GM18868 (cell line): ENCODE data around the gene NRIP1.
"Not testable (repeated sequence)": the region's sequence is repeated elsewhere in the genome, so short reads cannot be mapped to it uniquely, and the experiment has no call there.

Experiments used
- ATAC-seq: cut with Tn5 transposase; IDR thresholded peaks from one replicate; pipeline ENCODE4 v1.9.1; 2021; ENCODE audit warnings: mild to moderate bottlenecking, moderate library complexity; ENCODE audit not compliant: unreplicated experiment

Gene NRIP1

GRCh38 chr21:14927324-14927723, 137.5 kb downstream of the NRIP1 start:
- ATAC-seq: not testable (repeated sequence)

DNA sequence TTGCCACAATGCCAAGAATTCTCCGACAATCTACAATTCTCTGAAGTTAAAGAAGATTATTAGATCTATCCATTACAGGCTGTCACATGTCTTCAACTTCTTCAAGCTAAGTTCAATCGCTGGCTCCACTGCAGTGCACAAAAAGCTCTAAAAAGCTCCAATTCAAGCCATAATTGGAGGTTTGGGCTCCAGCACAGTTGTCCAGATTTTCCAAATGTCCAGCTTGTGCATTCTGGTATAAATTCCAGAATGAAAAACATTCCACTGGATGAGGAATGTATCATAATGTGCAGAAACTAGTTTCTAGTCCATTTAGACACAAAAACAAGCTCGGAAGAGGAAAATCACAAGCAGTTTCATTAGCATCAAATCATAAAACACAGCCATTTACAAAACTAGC, 138.6 kb downstream of the NRIP1 start:
- no peak for ATAC-seq

DNA sequence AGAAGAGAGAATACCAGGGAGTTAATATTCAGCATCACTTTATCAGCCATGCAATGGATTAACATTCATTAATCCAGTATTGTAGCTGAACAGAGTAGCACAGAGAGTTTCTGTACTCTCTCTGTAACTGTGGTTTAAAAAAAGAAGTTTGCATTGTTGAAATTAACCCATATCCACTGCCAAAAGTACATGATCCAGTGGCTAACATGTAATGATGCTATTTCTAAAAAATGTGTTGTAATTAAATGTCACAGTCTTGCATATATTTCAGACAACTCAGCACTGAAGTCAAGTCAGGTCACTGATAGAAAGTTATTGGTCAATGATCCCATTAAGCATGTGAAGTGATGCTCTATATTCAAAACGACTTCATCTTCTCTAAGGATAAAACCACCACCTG, 141.3 kb downstream of the NRIP1 start:
- no peak for ATAC-seq

DNA sequence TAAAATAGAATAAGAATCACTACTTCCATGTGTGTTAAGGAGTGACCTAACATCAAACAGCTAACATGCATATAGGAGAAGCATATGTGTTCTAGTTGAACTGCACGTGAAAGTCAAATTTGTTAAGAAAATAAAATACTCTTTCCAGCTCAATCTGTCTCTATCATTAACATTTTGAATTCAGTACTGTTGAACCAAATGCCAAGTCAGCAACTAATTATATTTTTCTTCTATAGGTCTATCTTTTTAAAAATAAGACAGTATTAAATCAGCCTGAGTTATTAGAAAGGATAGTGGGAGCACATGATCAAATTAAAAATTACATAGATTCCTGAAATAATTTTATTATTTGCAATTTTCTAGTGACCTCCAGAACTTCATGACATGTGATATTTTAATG, 141.8 kb downstream of the NRIP1 start:
- no peak for ATAC-seq

DNA sequence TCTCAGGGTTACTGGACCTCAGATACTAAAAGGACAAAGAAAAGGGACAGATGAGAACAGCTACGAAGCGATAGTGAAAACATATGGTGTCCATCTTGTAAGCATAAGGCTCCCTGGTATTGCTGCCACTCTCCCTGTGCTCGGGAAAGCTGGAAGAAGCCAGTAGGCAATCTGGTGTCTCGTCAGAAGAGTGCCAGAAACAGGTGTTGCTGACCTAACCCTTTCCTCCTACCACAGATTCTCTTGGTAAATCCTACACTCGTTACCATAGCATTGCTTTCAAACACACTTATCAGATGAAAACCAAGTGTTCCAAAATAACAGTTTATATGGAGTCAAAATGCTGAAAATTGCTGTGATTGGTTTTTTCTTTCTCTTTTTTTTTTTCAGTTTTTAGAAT, 146.3 kb downstream of the NRIP1 start:
- no peak for ATAC-seq

DNA sequence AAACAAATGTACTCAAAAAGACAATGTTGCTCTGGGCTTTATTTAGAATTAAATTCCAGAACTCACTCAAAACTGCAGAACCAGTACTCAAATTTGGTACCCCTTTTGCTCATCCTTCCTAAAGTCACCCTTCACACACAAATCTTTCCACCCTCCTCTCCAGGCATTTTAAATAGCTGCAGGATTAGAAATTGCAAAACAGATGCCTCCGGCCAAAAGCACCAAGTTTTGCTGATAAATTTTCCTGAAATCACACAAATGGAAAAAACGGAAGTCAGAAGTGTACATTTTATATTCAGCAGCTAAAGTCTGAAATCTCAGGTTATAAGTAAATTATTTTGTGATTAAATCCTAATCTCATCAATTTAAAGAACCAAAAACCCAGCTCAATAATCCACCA, 147.0 kb downstream of the NRIP1 start:
- no peak for ATAC-seq

DNA sequence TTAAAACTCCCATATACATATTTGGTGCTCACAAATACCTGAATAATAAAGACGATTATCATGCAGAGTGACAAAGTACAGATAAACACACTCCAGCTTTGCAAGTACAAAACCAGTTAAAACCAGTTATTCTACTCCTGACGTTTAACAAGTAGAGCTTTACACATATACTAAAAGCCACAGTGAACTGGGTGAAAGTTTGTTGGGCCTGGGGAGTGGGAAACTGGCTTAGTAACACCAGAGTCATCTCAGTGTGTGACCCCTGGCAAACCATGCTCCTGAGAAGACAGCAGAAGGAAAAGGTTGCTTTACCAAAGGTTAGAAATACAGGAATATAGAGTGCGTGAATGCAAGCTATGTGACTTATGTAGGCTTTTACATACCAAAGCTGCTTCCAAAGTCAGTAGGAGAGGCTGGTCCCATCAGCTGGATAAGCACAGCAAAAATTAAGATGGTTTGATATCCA, 148.1 kb downstream of the NRIP1 start:
- no peak for ATAC-seq

DNA sequence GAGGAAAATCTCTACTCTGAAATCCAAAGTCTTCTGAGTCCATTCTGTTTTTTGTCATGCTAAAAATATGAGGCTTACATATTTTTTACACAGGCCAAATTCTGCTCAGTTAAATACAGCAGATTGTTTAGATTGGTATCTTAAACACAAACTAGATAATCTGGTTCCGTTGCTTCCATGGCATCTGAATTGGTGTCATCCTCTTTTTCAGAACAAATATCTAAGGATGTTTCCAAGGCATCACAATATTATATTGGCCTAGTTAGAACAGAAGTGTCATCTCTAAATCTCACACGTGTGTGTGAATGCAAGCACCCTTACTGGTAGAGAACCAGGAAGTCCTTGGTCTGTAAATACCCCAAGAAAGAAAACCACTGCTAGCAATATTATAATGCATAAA, 151.2 kb downstream of the NRIP1 start:
- ATAC-seq: no peak

- no peak for ATAC-seq
These were observed 153.4 kb downstream of the NRIP1 start for GRCh38 chr21:14911351-14911750.
